HepG2 (cell line): ENCODE results near the gene TMEM269. TPM values are rescaled to one million over a fixed set of nuclear protein-coding genes. Genes with fewer than 3 reads are reported as not detected.

Experiments
- ATAC-seq: fragments of 200-7000 bp; cut with Tn5 transposase; 3 replicates; pipeline ENCODE4 v1.9.1; 2020; ENCODE audit warnings: mild to moderate bottlenecking, moderate library complexity
- BruUV-seq: library from RNA; stranded (reverse); fragments of 400-500 nt; replicated peaks from 2 replicates; lab custom pipeline; 2021; lab: Mats Ljungman, UMichigan
- CTCF ChIA-PET: fragments of 300-600 bp; formaldehyde crosslinking; extraction: SDS; loops from one replicate; lab custom pipeline; 2021; ENCODE audit warnings: low total read pairs, inconsistent platforms, low intra/inter-chr PET ratio; lab: Yijun Ruan, JAX
- POLR2A ChIA-PET: fragments of 350-600 bp; sonication (Branson Sonifier 250); formaldehyde crosslinking; loops from one replicate; lab custom pipeline; 2020; ENCODE audit warnings: antibody characterized with exemption, inconsistent platforms; lab: Yijun Ruan, JAX
- DNase-seq: peaks from one replicate; pipeline ENCODE4 v3.0.0-alpha.2; 2015; ENCODE audit warnings: low spot score
- FAIRE-seq: peaks from 3 replicates; lab custom pipeline; 2011; peaks lifted over from hg19 to GRCh38; lab: Jason Lieb, UNC
- H2AFZ ChIP-seq: one replicate; pipeline ENCODE4 v1.6.1; 2011; ENCODE audit warnings: low read length, inconsistent platforms
- H3K27ac ChIP-seq: fragments of 300-600 bp; 3 replicates; pipeline ENCODE4 v1.8.0; 2011; ENCODE audit warnings: mixed run types, mild to moderate bottlenecking, mixed read lengths, low read length, inconsistent platforms; ENCODE audit not compliant: insufficient read depth; ENCODE audit errors: extremely low read length
- H3K27me3 ChIP-seq, 2 experiments: fragments of 200-600 bp in 1 of 2; 2 replicates in 1 of 2; 3 replicates in 1 of 2; pipeline versions ENCODE4 v1.6.0 to v1.8.0; 2011; ENCODE audit warnings: low read length in 2 of 2, mild to moderate bottlenecking in 2 of 2, moderate library complexity in 2 of 2, inconsistent platforms in 1 of 2; ENCODE audit not compliant: insufficient read depth in 2 of 2, control insufficient read depth in 1 of 2
- H3K36me3 ChIP-seq, 2 experiments: fragments of 200-600 bp in 1 of 2; replicated peaks in 1 of 2; 2 replicates in 1 of 2; 3 replicates in 1 of 2; pipeline versions ENCODE4 v1.5.1 to v1.8.0; 2011; ENCODE audit warnings: low read length in 2 of 2, inconsistent platforms in 1 of 2; ENCODE audit not compliant: insufficient read depth in 2 of 2, control insufficient read depth in 1 of 2
- H3K4me1 ChIP-seq: 2 replicates; pipeline ENCODE4 v1.5.1; 2012; ENCODE audit warnings: low read length, inconsistent platforms; ENCODE audit not compliant: insufficient read depth
- H3K4me2 ChIP-seq: 2 replicates; pipeline ENCODE4 v1.6.0; 2011; ENCODE audit warnings: low read depth, low read length, inconsistent platforms
- H3K4me3 ChIP-seq, 3 experiments: fragments of 200-600 bp in 1 of 3; sonication (generic), shearing (Covaris generic) in 1 of 3; replicated peaks in 1 of 3; 2 replicates each; pipeline ENCODE4 v1.5.1; 2011 to 2016; ENCODE audit warnings: low read length in 3 of 3, inconsistent platforms in 2 of 3, low read depth in 2 of 3, mild to moderate bottlenecking in 2 of 3, control low read depth in 1 of 3, mixed read lengths in 1 of 3; ENCODE audit not compliant: insufficient read depth in 1 of 3
- H3K79me2 ChIP-seq: one replicate; pipeline ENCODE4 v1.6.1; 2011; ENCODE audit warnings: low read length, inconsistent platforms; ENCODE audit not compliant: insufficient read depth
- H3K9ac ChIP-seq: 2 replicates; pipeline ENCODE4 v1.6.0; 2011; ENCODE audit warnings: mild to moderate bottlenecking, low read depth, low read length, inconsistent platforms; ENCODE audit not compliant: insufficient read depth
- H3K9me3 ChIP-seq: 2 replicates; pipeline ENCODE4 v1.5.1; 2012; ENCODE audit warnings: mild to moderate bottlenecking, low read length
- H4K20me1 ChIP-seq: 2 replicates; pipeline ENCODE4 v1.6.0; 2011; ENCODE audit warnings: inconsistent platforms, mild to moderate bottlenecking, low read length, moderate library complexity; ENCODE audit not compliant: insufficient read depth
- ATF2 ChIP-seq: sonication (generic); formaldehyde crosslinking; IDR thresholded peaks from 2 replicates; pipeline ENCODE4 v1.4.0; 2020; ENCODE audit warnings: missing genetic modification reagents
- ATF7 ChIP-seq, 2 experiments: fragments of 450-650 bp in 1 of 2; sonication (generic) in 1 of 2; formaldehyde crosslinking in 1 of 2; IDR thresholded peaks; 2 replicates each; pipeline versions ENCODE4 v1.4.0 to v1.6.1; 2016 to 2020; ENCODE audit warnings: antibody characterized with exemption in 1 of 2, mild to moderate bottlenecking in 1 of 2, missing genetic modification reagents in 1 of 2
- BRF2 ChIP-seq: sonication (generic); formaldehyde crosslinking; IDR thresholded peaks from 2 replicates; pipeline ENCODE4 v1.8.1; 2022; ENCODE audit warnings: mild to moderate bottlenecking, missing genetic modification reagents
- THAP7 ChIP-seq: sonication (generic); formaldehyde crosslinking; IDR thresholded peaks from 2 replicates; pipeline ENCODE4 v1.8.1; 2023; ENCODE audit warnings: mild to moderate bottlenecking, missing genetic modification reagents
- ZBTB20 ChIP-seq: sonication (generic); formaldehyde crosslinking; IDR thresholded peaks from 2 replicates; pipeline ENCODE4 v1.8.1; 2023; ENCODE audit warnings: missing genetic modification reagents, low read depth, mild to moderate bottlenecking, borderline replicate concordance
- ZBTB43 ChIP-seq: sonication (generic); formaldehyde crosslinking; conservative IDR thresholded peaks from 2 replicates; pipeline ENCODE4 v1.4.0; 2020; ENCODE audit warnings: missing genetic modification reagents
- ZNF292 ChIP-seq: sonication (generic); formaldehyde crosslinking; IDR thresholded peaks from 2 replicates; pipeline ENCODE4 v1.8.1; 2022; ENCODE audit warnings: mild to moderate bottlenecking, low read depth, missing genetic modification reagents, borderline replicate concordance
- ZNF652 ChIP-seq: IDR thresholded peaks from 2 replicates; pipeline ENCODE4 v1.6.1; 2016; ENCODE audit warnings: low read depth, borderline replicate concordance
- WGBS: methylation state at CpG from one replicate; pipeline ENCODE4 v1.1.6; 2017; ENCODE audit warnings: low lambda C conversion rate; 5-methylcytosine and 5-hydroxymethylcytosine counted together
- in situ Hi-C: cut with HindIII; loops from 2 replicates; pipeline ENCODE4 v1.10.0; 2017; ENCODE audit warnings: low pct_unique_long_range_greater_than_20kb; ENCODE audit not compliant: extremely low pct_ligation_motif_present
- intact Hi-C: fragments of 100-400 bp; cut with micrococcal nuclease; formaldehyde crosslinking; loops from one replicate; pipeline ENCODE4 v1.10.0; 2022; ENCODE audit not compliant: unreplicated experiment
- polyA plus RNA-seq, 8 experiments: library from polyadenylated mRNA; depleted of rRNA in 3 of 8; stranded (reverse) in 7 of 8; unstranded in 1 of 8; fragments of >200 nt; fragmentation: Illumina TruSeq in 4 of 8; extraction: Trizol in 4 of 8; gene quantifications; 2 replicates each; pipeline versions ENCODE4 v1.2.1 to v1.2.3, GENCODE V29; 2011 to 2016; ENCODE audit warnings: low read depth in 4 of 8, missing spikeins in 1 of 8, mixed read lengths in 1 of 8; ENCODE audit not compliant: insufficient read depth in 1 of 8
- total RNA-seq, 5 experiments: library from RNA; depleted of rRNA; stranded (reverse); fragments of >200 nt; fragmentation: Illumina TruSeq; extraction: Trizol; gene quantifications; 2 replicates each; pipeline ENCODE4 v1.2.3, GENCODE V29; 2016; ENCODE audit warnings: low read depth in 1 of 5

TMEM269 gene
- total and polyA plus RNA-seq, 2 of the 13 experiments (the other 11 are each of a cell fraction or from before 2014, with no cell fraction given): 0.15 to 0.21 TPM

- TF ChIP-seq BRF2: no peak
- TF ChIP-seq ZNF292 (CRISPR knock-in tag): no peak
- no peak for TF ChIP-seq ZBTB43
- TF ChIP-seq THAP7 (CRISPR knock-in tag): no peak
- TF ChIP-seq ATF2 (CRISPR knock-in tag): no peak
These were observed 26.9 kb upstream of the TMEM269 start (continued) for GRCh38 chr1:42757892-42758275.

GRCh38 chr1:42758641-42759040, 26.1 kb upstream of the TMEM269 start:
- intact Hi-C loops: no loop called here

More at GRCh38 chr1:42758641-42759040, 26.1 kb upstream of the TMEM269 start:
- Histone ChIP-seq H3K4me2 (no peak overlapping the region), H3K4me1 (peaks cover 22% of the 10 kb centered on the region), H3K9ac (no peak overlapping the region), H3K79me2 (peaks cover 1% of the 10 kb centered on the region), H3K27me3 (no peaks in the 10 kb centered on the region), H2AFZ (no peak overlapping the region), H3K36me3 (peaks cover 23 to 67% of the 10 kb centered on the region in 2 experiments), H3K27ac (no peak overlapping the region), H3K4me3 (no peak overlapping the region), H3K9me3 (no peaks in the 10 kb centered on the region), H4K20me1 (no peaks in the 10 kb centered on the region)
- ChIA-PET POLR2A (no interaction called here), CTCF (no interaction called here)
- no peak for FAIRE-seq
- BruUV-seq: no TSS peak
- no peak for ATAC-seq
- in situ Hi-C loops: no loop called here
- TF ChIP-seq ZBTB20 (CRISPR knock-in tag): no peak
- TF ChIP-seq ATF7 (IDR thresholded peaks at IDR 0.05): 0 out of 2 replicates have a peak, but pooled peaks have one; percentile 7
- no peak for TF ChIP-seq ATF7 (CRISPR knock-in tag; IDR thresholded peaks at IDR 0.05)
- no peak for TF ChIP-seq ZNF652
- no peak for DNase-seq
- 93% methylated on average over 3 of the region's 3 CpGs for WGBS
